NCI-H2171 treated with DMSO at 0.1 percent for 48 hours (cell line): ENCODE results near the gene TERB2.
"Not testable (repeated sequence)": the region's sequence is repeated elsewhere in the genome, so short reads cannot be mapped to it uniquely, and the experiment has no call there.

ENCODE experiments used
- DNase-seq: peaks from one replicate; lab custom pipeline; 2025; lab: John Stamatoyannopoulos, UW

TERB2 gene, protein sequence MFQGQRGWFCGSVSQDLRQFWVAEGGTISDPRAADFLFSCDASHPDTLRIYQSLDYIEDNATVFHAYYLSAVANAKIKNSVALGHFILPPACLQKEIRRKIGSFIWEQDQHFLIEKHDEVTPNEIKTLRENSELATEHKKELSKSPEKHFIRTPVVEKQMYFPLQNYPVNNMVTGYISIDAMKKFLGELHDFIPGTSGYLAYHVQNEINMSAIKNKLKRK

DNA sequence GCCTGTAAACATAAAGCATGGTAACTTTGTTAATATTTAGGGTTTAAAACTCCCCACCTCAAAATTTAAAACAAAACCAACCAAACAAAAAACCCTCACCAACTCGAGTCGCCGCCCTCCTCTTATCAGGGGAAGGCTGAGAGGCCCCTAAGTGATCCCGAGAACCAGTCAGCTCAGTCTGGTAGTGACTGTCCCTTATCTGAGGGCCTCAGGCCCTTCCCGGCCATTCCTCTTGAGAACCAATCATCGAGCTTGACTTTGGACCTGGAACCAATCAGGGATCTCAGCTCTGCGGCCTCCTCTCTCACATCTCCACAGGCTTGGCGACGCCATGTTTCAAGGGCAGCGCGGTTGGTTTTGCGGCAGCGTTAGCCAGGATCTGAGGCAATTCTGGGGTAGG, at the start of gene TERB2:
TERB2 (plus strand) TSS at position 300 of the 400 bp plus-strand sequence; CDS start at position 332, 32 bp downstream.
- DNase-seq, result no peak

DNA sequence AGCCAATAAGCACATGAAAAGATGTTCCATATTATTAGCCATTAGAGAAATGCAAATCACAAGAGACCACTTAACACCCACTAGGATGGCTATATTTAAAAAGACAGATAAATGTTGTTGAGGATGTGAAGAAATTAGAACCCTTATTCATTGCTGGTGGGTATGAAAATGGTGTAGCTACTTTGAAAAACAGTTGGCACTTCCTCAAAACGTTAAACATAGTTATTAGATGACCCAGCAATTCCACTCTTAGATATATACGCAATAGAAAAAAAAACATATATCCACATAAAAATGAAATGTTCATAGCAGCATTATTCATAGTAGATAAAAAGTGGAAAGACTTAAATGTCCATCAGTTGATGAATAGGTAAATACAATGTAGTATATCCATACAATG, 47.1 kb upstream of the TERB2 start:
- DNase-seq, result no peak

DNA sequence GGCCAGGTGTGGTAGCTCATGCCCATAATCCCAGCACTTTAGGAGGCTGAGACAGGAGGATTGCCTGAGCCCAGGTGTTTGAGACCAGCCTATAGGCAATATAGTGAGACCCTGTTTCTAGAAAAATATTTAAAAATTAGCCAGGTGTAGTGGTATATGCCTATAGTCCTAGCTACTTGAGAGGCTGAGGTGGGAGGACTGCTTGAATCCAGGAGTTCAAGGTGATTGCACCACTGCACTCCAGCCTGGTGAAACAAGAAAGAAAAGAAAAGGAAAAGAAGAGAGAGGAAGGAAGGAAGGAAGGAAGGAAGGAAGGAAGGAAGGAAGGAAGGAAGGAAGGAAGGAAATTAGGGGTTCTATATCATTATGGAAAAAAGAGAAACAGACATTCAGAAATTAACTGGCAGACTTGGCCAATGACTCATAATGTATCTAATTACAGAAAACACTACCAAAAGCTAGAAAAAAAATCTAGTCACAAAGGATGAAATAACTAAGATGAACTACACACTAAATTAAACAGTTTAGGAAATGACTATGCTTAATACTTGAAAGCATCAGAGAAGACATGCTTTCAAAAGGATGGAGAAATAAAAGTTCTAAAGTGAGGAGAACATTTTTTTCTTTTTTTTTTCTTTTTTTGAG, 45.4 kb upstream of the TERB2 start:
- peak; percentile 39 for DNase-seq

DNA sequence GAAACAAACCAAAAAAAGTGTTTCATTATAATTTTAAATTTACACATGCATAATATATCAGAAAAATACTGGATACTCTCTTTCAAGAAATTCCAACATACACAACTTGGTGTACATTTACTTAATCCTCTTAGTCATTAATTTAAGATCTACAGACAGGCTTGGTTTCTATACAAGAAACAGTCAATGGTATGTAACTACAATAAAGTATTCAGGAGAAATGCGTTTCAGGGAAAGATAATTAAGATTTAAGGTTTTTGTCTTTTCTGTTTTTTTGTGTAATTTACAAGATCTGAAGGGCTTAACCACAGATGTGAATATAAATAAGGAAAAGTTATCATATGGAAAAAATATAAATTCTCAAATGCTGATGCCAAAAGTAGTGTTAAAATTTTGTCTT, 44.3 kb upstream of the TERB2 start:
- not testable (repeated sequence) for DNase-seq

DNA sequence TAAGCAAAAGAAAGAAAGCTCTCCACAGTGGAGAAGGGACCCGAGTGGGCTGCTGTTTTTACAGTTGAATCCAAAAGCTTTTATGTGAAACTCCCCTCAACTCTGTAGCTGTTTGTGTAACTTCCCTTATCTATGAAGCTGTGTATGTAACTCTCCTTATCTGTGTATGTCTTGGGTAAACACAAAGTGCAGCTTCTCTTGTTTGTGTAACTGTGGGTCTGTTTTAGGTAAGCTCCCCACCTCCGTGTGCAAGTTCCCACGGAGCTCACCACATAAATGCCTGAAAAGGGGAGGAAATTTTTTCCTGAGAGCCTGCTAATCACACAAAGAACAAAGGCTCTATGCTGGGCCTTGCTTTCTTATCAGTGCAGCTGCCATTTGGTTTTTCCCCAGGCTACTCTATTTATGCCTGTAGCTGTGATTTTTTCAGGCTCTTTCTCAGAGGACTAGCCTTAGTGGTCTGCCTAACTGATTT, 43.5 kb upstream of the TERB2 start:
- DNase-seq, result not testable (repeated sequence)

DNA sequence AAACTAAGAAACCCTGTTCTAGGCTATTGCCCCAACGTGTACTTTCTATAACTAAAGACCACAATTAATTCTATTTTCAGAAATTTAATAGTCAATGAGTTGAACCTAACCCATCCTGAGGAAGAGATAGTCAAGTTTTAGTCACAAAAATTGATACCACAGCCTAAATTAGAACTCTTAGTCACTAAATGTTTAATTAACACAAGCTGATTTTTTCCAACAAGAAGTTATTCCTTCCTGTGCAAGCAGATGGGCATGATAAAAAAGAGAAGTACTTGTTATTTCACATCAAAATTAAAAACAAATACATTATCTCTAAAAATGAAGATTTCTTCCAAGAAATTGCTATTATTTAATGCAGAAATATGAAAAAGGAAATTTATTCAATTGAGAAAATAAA, 38.4 kb upstream of the TERB2 start:
- DNase-seq, result no peak

DNA sequence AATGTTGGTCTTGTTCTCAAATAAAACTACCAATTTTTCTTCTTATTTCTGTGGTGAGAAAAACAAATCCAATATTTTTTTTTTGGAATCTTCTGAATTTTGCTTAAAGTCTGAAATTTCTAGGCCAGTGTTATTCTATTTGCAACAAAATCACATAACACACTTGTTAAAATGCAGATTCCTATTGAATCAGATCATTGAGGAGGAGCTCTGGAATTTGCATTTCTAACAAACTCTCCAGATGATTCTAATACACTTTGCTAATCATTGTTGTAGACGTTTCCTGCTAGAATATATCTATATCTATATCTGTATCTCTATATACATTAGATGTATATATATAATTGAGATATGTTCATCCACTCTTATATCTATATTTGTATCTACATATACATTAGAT, 27.8 kb upstream of the TERB2 start:
- not testable (repeated sequence) for DNase-seq

DNA sequence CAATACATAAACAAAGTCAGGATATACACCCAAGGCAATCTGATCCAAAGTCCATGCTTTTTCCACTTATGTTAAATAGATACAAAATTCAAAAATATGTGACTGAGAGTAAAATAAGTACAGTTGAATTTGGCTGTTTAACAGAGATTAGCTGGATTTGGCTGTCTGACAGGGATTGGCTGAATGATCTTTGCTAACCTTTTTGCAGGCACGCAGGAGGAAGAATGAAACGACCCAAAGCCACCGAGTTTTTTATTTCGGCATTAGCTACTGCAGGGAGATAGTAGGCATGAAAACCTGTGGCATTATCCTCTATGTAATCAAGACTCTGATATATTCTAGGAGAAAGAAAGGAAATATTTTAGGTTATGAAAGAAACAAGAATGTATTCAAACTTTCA, 26.2 kb upstream of the TERB2 start:
- DNase-seq, result not testable (repeated sequence)

DNA sequence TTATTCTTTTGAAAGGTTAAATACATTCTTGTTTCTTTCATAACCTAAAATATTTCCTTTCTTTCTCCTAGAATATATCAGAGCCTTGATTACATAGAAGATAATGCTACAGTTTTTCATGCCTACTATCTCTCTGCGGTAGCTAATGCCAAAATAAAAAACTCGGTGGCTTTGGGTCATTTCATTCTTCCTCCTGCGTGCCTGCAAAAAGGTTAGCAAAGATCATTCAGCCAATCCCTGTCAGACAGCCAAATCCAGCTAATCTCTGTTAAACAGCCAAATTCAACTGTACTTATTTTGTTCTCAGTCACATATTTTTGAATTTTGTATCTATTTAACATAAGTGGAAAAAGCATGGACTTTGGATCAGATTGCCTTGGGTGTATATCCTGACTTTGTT, 1.8 kb downstream of the TERB2 start:
- not testable (repeated sequence) for DNase-seq

DNA sequence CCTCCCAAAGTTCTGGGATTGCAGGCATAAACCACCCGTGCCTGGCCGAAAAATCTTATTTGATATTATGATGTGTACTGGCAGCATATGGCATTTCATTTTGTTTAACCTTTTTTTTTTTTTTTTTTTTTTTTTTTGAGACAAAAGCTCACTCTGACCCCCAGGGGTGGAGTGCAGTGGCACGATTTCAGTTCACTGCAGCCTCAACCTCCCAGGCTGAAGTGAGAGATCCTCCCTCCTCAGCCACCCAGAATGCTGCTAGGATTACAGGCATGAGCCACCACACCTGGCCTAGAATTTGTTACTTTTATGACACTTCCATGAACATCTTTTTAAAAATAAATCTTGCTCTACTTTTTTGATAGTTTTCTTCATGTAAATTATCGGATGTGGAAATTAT, 12.0 kb downstream of the TERB2 start:
- DNase-seq, result peak; percentile 73

DNA sequence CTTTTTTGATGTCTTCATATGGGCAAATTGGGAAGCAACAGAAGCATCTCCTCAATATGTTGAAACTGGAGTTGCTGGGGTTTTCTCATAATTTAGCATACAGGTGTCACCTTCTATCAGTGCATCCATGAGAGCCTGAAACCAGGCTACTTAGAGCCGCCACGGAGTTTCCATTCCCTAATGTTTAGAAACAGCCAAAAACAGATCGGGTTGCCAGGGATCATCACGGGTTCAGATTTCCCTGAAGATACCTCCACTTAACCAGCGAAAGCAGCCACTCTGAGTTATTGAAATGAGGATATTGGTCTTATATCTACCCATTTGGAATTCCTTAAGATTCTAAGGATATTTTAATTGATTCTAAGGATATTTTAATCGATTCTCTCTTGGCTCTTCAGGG, 14.5 kb downstream of the TERB2 start:
- DNase-seq, result peak; percentile 70

DNA sequence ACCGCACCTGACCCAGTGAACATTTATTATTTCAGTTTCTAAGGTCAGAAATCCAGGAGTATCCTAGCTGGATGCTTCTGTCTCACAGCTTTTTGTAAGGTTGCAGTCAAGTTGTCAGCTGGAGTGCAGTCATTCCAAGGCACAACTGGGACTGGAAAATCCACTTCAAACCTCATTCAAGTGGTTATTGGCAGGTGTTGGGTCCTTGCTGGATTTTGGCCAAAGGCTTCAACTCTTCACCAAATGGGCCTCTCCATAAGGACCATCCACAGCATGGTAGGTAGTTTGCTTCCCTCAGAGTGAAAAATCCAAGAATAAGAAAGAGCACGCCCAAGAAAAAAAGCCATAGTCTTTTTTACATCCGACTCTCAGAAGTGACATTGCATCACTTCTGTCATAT, 19.7 kb downstream of the TERB2 start:
- not testable (repeated sequence) for DNase-seq

DNA sequence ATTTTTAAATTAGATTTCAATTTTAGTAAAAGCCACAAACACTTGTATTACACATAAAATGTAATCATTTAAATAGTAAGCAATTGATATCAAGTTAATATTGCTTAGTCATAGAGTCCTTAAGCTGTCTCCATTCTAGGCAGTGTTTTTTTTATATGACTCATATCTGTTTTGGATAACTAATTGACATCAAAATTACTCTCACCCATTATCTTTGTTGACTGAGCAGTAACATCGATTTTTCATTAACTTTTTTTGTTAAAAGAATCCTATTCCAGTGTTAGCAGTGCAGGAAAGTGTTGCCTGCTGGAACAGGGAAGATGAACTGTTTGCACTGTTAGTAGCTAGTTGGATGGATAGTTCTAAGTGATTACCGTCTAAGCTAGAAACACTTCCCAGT, 21.3 kb downstream of the TERB2 start:
- DNase-seq, result not testable (repeated sequence)

DNA sequence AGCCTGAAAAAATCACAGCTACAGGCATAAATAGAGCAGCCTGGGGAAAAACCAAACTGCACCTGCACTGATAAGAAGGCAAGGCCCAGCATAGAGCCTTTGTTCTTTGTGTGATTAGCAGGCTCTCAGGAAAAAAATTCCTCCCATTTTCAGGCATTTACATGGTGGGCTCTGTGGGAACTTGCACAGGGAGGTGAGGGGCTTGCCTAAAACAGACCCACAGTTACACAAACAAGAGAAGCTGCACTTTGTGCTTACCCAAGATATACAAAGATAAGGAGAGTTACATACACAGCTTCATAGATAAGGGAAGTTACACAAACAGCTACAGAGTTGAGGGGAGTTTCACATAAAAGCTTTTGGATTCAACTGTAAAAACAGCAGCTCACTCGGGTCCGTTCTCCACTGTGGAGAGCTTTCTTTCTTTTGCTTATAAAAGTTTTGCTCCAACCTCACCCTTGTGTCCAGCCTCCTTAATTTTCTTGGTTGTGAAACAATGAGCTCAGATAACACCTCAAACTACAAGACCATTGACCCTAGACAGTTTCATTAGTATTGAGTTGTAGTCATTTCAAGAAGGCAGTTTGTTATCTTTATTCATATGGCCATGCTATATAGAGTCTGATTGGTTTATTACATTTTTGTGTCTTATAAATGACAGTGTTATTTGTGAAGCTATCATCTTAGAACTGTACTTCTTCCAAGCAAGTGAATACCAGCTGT, 23.3 kb downstream of the TERB2 start:
- DNase-seq, result not testable (repeated sequence)

DNA sequence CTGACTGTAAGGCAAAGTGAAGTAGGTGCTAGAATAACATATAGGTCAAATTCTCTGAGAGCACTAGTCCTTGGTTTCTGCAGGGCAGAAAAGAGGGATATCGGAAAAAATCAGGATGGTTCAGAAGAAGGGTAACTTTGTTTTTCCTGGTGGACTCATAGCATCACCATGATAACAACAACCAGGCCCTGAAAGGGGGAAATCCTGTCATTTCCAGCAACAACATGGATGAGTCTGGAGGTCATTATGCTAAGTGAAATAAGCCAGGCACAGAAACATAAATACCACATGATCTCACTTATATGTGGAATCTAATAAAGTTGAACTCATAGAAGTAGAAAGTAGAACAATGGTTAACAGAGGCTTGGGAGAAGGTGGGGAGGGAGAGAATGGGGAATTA, 27.7 kb downstream of the TERB2 start:
- DNase-seq, result not testable (repeated sequence)

DNA sequence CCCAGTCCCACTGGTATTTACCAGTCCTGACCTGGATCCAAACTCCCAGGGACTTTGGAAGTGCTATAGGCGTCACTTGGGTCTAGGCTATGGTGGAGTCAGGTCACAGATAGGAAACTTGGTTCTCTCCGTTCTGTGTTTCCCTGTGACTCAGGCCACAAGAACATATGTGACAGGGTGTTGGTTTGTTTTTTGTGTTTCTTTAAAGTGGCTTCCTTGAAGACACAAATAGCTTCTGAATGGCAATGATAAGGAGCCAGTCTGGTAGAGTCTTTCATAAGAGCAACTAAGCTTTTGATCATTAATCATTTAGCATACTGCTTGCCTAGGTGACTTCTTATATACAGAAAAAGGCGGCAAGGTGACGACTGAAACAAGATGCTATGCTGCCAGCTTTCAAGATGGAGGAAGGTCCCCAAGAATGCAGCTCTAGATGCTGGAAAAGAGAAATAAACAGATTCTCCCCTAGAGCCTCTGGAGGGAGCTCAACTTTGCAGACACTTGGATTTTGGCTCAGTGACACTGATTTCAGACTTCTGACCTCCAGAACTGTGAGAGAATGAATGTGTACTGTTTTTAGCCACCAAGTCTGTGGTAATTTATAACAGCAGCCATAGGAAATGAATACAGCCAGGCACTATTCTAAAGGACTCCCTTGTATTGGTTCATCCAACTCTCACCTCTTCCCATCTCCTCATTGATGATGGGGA, 30.0 kb downstream of the TERB2 start:
- not testable (repeated sequence) for DNase-seq

DNA sequence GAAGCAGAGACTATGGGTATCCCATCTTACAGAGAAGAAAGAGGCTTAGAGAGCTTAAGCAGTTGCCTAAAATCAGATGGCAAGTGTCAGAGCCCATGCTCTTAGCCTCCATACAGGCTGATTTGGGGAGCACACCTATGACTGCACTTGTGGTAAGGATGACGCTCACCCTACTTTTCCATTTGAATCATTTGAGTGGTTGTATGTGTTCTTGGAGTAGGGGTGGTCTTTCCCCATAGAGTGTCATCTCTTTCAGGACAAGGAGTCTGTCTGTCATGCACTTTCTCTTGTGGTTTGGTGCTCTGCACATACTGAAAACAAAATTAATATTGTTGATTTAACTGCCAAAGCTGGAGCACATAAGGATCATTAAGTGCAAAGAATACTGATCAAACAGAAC, 31.2 kb downstream of the TERB2 start:
- not testable (repeated sequence) for DNase-seq

DNA sequence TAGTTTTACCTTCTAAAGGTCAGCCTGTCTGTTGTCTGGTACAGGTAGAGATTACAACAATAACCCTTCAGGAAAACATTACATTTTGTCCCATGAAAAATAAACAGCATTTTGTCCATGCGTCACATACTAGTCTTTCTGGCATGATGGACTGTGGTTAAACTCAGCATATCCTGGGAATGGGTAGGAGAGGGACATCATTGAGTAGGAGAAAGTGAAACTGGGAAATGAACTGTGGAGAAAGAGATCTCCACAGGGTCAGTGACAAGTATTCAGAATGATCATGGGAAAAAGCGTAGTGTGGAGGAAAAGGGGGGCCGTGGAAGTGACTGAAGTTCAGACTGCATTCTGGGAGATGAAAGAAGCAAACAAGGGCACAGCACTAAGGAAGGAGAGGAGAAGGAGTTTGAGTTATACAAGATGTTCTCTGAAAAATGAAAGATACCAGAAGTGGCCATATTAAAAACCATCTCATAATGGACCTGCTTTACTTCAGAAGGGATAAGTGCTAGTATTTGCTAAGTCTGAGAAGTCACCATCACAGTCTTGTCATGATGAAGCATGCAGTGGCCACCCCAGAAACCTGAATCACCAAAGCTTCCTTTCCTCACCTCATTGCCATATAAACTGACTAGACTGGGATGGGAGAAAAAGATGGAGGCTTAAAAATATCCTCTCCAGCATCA, 31.8 kb downstream of the TERB2 start:
- DNase-seq, result not testable (repeated sequence)

DNA sequence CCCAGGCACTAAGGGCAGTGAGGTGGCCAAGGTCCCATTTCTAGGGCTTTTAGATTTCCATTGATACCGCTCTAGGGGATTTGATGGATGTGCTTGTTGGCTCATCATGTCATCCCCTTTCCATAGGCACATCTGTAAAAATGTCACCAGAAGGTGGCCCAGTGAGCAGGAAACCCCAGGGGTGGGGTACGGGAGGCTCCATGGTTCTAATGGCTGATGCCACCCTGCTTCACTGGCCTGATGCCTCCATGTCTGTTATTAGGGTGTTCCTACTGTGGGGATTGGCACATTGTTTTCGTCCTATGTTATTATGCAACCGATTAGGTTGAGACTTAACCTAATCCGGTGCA, 32.4 kb downstream of the TERB2 start:
- not testable (repeated sequence) for DNase-seq

DNA sequence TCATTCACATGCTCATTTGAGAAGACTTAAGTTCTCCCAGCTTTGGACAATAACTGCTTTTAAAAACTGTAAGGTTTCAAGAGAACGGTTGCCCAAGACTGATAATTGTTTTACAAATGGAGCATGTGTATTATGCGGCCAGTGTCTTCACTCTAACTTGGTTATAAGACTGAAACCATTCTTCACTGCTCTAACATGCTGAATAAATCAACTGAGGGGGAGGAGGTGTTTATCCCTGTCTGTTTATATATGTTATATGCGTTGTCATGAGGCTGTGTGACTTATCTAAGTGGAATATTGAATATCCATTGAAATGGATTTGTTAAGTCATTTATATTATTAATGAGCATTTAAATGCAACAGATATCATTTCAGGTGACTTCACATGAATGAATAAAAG, 41.1 kb downstream of the TERB2 start:
- not testable (repeated sequence) for DNase-seq

DNA sequence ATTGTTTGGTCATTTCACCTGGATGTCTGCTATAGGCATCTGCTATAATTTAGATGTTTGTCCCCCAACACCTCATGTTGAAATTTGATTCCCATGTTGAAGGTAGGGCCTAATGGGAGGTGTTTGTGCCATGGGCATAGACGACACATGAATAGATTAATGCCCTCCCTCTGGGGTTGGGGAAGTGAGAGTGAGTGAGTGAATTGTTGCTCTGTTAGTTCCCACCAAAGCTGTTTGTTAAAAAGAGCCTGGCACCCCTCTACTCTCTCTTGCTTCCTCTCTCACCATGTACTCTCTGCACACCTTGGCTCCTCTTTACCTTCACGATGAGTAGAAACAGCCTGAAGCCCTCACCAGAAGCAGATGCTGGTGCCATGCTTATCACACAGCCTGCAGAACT, 42.6 kb downstream of the TERB2 start:
- DNase-seq, result no peak

DNA sequence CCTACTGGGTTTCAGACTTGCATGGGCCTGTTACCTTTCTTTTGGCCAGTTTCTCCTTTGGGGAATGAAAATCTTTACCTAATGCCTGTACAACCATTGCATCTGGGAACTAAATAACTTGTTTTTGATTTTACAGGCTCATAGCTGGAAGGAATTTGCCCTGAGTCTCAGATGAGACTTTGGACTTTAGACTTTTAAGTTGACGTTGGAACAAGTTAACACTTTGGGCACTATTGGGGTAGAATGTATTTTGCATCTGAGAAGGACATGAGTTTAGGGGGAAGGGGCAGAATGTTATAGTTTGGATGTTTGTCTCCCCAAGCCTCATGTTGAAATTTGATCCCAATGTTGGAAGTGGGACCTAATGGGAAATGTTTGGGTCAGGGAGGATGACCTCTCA, 44.7 kb downstream of the TERB2 start:
- not testable (repeated sequence) for DNase-seq
